ENCODE measurements around the gene SLC7A4.
A peak's percentile ranks its signal among the peaks of the same experiment; 100 is the strongest.
"Not testable (repeated sequence)": the region's sequence is repeated elsewhere in the genome, so short reads cannot be mapped to it uniquely, and the experiment has no call there.

The SLC7A4 gene

GRCh38 chr22:21061660-21062321 lies 29.4 kb upstream of the SLC7A4 start:
- DNase-seq = not testable (repeated sequence)

DNA sequence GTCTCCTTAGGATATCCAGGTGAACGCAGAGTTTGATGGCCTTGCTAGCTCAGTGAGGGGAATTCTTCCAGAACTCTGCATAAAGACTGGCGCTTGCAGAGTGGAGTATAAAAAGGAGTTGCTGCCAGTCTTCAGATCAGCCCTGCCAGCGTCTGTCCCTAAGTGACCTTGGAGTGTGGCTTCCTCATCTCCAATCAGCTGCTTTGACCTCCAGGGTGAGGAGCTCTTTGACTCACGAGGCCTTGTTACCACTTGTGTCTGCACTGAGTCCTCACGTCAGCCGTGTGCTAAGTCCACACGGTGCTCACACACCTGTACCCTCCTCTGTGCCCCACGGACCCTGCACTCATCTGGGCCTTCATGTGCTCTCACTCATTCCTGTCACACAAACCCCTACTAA lies 28.0 kb upstream of the SLC7A4 start:
- not testable (repeated sequence) for DNase-seq

DNA sequence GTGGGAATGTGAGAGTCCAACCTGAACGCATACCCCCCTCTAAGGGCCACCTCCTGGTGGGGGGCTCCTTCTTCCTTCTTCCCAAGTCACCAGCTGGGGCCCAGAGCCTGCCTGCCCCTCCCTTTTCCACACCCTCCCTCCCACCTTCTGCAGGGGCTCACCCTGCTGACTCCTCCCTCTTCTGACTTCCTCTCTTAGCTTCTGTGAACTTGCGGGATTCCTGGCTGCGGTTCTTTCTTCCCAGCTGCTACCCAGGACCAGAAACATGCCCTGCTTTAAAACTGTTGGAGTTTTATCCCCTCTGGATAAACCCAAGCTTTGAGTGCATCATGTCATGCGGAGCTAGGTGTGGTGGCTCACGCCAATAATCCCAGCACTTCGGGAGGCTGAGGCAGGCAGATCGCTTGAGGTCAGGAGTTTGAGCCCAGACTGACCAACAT lies 23.5 kb upstream of the SLC7A4 start:
- DNase-seq = no peak

- DNase-seq = no peak
Observed at GRCh38 chr22:21055564-21055834, 23.1 kb upstream of the SLC7A4 start.

DNA sequence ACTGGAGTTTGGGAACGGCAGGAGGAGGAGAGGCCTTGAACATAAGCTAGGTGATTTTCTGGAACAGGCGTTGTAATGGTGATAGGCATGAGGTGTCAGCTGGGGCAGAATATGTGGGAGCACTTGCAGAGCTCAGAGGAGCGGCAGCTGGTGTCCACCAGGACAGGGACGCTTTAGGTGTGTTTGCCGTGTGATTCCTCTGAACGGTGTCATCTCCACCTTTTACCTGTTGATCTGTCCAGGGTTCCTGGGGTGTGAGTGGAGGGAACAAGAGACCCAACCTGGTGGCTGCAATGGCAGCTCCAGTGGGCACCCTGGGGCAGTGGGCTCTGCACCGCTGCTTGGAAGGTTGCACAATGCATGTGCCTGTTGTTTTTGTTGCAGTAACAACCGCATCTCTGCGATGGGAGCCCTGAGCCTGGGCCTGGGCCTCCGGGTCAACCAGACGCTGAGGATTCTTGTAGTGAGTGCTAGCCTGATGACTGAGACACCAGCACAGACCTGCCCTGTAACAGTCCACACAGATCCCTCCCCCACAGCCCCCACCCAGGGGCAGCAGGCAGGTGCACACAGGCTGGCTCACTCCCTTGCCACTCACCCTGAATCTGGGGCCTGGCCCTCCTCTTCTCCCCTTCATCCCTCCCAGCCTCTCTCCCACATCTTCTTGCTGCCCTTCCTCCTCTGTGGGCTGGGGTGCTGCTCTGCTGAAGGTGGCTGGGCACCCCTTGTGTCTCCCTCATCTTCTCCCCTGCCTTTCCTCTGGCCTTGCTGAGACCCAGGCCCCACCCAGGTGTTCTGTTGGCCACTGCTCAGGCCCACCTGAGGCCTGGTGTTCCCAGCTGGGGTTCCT lies 22.6 kb upstream of the SLC7A4 start:
- no peak for DNase-seq

GRCh38 chr22:21054046-21054713 lies 21.8 kb upstream of the SLC7A4 start:
- no peak for DNase-seq

GRCh38 chr22:21052715-21053459 lies 20.5 kb upstream of the SLC7A4 start:
- no peak for DNase-seq

GRCh38 chr22:21051831-21052400 lies 19.6 kb upstream of the SLC7A4 start:
- DNase-seq = no peak

- DNase-seq = no peak
Observed at GRCh38 chr22:21051145-21051830, 18.9 kb upstream of the SLC7A4 start.

DNA sequence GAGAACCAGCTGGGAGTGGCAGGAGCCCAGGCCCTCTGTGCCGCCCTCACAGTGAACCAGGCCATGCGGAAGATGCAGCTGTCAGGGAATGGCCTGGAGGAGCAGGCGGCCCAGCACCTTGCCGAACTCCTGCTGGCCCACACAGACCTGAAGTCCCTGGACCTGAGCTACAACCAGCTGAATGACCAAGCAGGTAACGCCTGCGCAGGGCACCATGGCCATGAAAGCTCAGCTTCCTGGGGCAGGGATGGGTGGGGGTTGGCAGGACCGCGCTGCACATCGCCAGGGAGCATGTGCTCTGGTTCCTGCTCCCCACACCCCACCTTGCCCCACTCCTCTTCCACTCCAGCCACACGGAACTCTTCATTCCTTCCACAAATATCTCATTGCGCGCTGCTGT lies 16.6 kb upstream of the SLC7A4 start:
- not testable (repeated sequence) for DNase-seq

DNA sequence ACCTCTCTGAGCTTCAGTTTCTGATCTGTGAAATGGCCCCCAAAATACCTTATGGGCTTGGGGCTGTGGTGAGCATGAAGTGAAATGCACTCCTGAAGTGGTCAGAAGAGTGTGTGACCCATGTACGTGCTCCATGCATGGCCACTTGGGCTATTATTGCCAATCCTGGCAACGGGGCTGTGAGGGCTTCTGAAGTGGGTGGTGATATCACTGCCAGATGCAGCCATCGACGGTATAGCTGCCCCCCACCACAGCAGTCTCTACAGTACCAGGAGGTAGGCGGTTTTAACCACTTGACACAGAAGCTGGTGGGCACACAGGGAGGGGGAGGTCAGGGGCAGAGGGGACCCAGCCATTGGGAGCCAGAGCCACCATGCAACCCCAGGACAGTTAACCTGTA lies 16.1 kb upstream of the SLC7A4 start:
- not testable (repeated sequence) for DNase-seq

DNA sequence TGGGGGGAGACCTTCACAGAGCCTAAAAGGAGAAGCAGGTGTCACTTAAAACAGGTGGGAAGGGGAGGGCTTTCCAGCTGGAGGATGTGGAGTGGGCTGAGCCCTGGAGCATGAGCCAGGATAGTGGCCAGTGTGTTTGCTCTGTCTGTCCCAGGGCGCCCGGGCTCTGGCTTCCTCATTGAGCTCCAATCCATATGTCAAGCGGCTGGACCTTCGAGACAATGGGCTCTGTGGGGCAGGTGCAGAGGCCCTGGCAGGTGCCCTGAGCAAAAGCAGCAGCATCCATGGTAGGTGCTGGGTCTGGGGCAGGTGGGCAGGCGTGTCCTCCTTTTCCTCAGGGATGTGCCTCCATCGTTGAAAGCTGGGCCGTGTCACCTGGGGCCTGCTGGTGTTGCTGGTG lies 15.4 kb upstream of the SLC7A4 start:
- DNase-seq = no peak

DNA sequence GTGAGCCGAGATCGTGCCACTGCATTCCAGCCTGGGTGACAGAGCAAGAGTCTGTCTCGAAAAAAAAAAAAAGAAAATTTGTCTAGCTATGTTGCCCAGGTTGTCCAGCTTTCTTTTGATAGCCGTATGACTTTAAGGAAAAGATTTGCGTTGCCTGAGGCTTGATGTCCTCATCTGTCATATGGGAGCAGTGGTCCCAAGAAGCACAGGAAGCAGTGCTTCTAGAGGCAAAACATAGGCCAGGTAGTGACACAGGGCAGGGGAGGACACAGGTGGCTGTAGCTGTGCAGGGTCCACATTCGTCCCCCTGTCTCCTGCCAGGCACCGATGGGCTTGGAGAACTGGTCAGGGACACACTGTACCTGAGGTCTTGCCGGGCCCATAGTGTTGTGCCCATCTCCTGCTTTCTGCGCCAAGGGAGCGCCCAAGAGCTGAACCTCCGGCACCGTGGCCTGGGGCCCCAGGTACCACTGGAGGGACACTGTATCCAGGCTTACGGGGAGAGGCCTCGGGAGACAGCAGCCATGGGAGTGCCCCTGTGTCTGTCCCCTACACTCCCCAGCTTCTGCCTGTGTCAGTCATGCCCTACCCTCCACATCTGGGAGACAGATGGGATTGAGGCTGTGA lies 14.8 kb upstream of the SLC7A4 start:
- DNase-seq = no peak

GRCh38 chr22:21045585-21046294 lies 13.4 kb upstream of the SLC7A4 start, which contains the start of gene LRRC74B:
Gene LRRC74B (plus strand): TSS chr22:21045946. CDS start chr22:21045987, 41 bp downstream.
- peak; percentile 84 for DNase-seq

DNA sequence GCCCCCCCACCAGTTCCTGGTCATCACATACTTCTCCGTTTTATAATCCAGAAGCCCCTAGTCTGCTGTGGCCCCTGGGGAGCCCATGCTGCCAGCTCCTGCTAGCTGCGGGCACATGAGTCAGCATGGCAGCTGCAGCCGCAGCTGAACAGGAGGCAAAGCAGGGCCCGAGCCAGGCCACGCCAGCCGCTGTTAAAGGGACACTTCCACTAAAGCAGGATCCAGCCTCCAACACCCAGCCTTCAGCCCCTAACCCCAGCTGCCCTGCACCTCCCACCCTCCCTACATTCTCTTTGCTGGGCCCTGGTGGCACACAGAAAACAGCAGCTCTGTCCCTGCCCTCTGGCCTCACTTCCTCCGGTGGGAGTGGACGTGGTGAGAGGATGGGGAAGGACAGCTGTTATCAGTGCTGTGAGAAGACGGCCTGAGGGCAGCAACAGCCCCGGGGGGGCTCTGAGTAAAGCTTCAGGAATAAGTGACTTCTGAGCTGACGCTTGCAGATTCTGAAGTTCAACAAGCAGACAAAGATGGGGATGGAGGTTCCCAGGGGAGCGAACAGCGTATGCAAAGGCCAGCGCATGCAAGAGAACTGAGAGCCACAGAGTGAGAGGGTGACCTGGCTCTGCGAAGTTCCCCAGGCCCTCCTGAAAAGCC lies 12.7 kb upstream of the SLC7A4 start:
- DNase-seq = no peak

DNA sequence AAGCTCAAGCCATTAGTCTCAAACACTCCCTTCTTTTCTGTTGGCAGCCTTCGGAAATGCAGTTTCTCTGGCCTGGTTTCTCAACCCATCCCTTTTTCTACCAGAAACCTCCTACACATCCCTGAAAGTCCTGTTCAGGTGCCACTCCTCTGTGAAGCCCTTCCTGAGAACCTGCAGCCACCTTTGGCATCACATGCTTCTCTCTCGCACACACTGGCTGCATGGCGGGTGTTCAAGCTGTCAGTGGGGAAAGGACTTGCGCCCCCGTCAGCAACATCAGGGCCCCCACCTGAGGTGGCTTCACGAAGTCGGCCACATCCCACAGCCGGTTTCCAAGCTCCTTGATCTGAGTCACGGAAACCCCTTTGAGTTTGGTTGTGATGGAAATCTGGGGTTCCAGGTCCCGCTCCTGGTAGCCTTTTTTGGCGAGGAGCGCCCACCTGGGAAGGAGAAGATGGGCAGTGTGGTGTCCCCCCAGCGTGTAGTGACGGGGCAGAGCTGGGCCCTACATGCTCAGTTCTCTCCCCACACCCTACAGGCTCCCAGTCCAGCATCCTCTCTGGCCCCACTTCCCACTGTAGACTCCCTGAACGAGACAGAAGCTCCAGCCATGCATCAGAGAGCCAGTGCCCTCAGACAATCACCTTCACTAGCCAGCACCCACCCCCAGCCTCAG lies 11.6 kb upstream of the SLC7A4 start:
- no peak for DNase-seq

- DNase-seq = no peak
Observed at GRCh38 chr22:21042978-21043859, 10.9 kb upstream of the SLC7A4 start.

DNA sequence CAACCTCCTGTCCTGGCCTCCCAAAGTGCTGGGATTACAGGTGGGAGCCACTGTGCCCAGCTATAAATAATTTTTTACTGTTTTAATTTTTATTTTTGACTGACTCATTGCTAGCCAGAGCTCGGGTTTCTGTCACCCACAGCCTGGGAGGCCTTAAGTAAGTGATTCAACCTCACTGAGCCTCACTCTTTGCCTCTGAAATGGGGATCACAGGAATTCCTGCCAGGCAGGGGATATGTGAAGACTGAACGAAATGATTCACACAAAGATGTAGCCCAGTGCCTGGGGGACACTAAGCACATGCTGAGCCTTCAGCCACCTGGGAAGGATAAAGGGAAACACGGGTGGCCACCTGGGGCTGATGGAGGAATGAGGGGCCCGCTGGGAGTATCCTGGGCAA lies 9.6 kb upstream of the SLC7A4 start:
- no peak for DNase-seq

DNA sequence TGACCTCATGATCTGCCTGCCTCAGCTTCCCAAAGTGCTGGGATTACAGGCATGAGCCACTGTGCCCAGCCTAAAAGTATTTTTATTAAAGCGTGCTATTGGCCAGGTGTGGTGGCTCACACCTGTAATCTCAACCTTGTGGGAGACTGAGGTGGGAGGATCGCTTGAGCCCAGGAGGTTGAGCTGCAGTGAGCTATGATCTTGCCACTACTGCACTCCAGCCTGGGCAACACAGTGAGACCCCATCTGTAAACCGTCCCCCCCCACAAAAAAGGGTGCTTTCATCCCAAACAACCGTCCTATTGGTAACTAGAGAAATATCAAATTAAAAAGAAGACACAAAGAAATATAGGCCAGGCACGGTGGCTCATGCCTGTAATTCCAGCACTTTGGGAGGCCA lies 6.8 kb upstream of the SLC7A4 start:
- DNase-seq = not testable (repeated sequence)

Measured in activated effector memory CD4-positive, alpha-beta T cell treated with anti-CD3 and anti-CD28 coated beads, Interleukin-2, amount 50 U/mL, for 16 hours (primary cell).